NB4 (cell line): ENCODE measurements around the gene CCDC159.

Experiments used
- CTCF ChIP-seq: IDR thresholded peaks from one replicate; pipeline ENCODE4 v1.5.1; 2012; ENCODE audit warnings: low read depth, low read length
- MAX ChIP-seq: IDR thresholded peaks from 2 replicates; pipeline ENCODE4 v1.6.1; 2011; ENCODE audit warnings: low read depth, low read length
- POLR2A ChIP-seq: IDR thresholded peaks from 2 replicates; pipeline ENCODE4 v1.6.1; 2011; ENCODE audit warnings: mild to moderate bottlenecking; ENCODE audit not compliant: insufficient read length; ENCODE audit errors: extremely low read depth

- no peak for TF ChIP-seq POLR2A
- TF ChIP-seq CTCF = no peak
- TF ChIP-seq MAX = no peak
These were observed 15.7 kb downstream of the CCDC159 start for GRCh38 chr19:11361771-11362731.
